T-helper 17 cell (primary cell): Measurements from ENCODE around the gene PDZRN3. TPM values are rescaled to one million over a fixed set of nuclear protein-coding genes. Genes with fewer than 3 reads are reported as not detected.

Experiments
- ATAC-seq: fragments of 150-1000 bp; cut with Tn5 transposase; 2 replicates; pipeline ENCODE4 v1.10.0; 2021; ENCODE audit warnings: mild to moderate bottlenecking, moderate library complexity
- DNase-seq, 3 donors: peaks; one replicate each; pipeline versions ENCODE4 v3.0.0 to v3.0.0-alpha.2; 2020 to 2021
- H3K9me3 ChIP-seq: one replicate; pipeline ENCODE4 v1.7.0; 2013; ENCODE audit warnings: low read length, mild to moderate bottlenecking; ENCODE audit not compliant: control insufficient read depth, poor library complexity, severe bottlenecking
- H3K27ac Mint-ChIP-seq: one replicate; pipeline ENCODE4 v1.8.0; 2022; ENCODE audit warnings: mild to moderate bottlenecking, moderate library complexity, mixed read lengths
- H3K27me3 Mint-ChIP-seq: one replicate; pipeline ENCODE4 v1.8.0; 2022; ENCODE audit warnings: mixed read lengths
- H3K36me3 Mint-ChIP-seq: one replicate; pipeline ENCODE4 v1.8.0; 2022; ENCODE audit warnings: low read depth, mixed read lengths
- H3K4me1 Mint-ChIP-seq: one replicate; pipeline ENCODE4 v1.8.0; 2022; ENCODE audit warnings: mild to moderate bottlenecking, mixed read lengths
- H3K4me3 Mint-ChIP-seq: one replicate; pipeline ENCODE4 v1.8.0; 2022; ENCODE audit warnings: mild to moderate bottlenecking, moderate library complexity, mixed read lengths
- total RNA-seq, 4 donors: library from RNA in 2 of 4; stranded (reverse) in 2 of 4; gene quantifications; one replicate each; pipeline ENCODE4 v1.2.3 and lab custom pipeline; 2022 to 2026

Gene PDZRN3
- total RNA-seq, 2 donors from 2014 or later: not detected

DNA sequence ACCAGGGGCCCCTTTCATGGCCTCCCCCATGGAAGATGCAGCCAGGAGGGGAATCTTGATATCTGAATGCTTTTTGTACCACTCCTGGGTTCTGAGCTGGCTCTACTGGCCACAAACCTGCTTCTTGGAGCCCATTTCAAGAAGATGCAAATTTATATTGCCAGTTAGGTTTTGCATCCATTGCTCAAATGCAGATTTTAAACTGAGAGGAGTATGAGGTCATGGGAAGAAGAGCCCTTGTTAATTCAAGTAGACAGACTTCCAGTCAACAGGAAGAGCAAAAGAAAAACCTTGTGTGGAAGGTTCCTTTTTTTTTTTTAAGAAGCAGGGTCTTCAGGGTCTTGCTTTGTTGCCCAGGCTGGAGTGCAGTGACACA is 133.5 kb downstream of the PDZRN3 start:
- no peaks in the 10 kb centered on the region for H3K9me3 ChIP-seq
- DNase-seq (no peak), ATAC-seq (no peak)
- Mint-ChIP-seq H3K27me3 (peaks cover 30% of the 10 kb centered on the region), H3K27ac (no peak overlapping the region), H3K36me3 (no peaks in the 10 kb centered on the region), H3K4me3 (no peak overlapping the region), H3K4me1 (no peaks in the 10 kb centered on the region)

DNA sequence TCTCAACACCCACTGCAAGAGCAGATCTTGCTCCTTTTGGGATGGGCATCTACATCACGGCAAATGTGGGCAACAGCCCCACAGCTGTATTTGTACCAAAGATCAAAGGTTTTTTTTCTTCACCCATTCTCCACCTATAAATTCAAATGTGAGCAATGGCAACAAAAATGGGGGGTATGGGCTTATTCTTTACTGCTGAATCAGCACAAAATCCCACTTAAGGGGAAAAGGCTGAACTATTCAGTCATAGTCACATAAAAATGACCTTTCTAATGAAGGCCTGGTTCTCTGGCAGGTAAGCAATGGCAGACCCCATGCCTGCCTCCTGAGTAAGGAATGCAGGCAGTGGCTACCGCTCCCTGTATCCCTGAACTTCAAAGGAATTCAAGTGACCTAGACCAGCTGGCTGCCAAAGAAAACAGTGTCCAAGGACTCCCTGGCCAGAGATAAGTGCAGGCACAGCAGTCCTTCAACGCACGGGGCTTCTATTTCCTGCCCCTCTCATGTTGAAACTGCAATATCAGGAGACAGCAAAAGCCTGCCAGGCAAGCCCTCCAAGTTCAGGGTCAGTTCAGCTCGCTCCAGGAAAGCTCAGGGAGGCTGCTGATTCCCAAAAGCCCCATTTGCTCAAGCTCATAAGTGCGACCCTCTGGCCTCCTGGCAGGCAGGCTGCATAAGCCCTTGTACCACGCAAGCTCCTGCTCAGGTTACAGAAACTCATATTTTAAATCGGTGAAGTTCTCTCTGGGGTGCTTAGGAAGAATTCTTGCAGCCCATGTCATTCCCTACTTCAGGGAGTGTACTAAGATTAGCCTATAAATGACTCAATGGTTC is 134.1 kb downstream of the PDZRN3 start:
- Mint-ChIP-seq H3K4me3 (no peak overlapping the region), H3K27ac (no peak overlapping the region), H3K4me1 (no peaks in the 10 kb centered on the region), H3K36me3 (no peaks in the 10 kb centered on the region), H3K27me3 (peaks cover 36% of the 10 kb centered on the region)
- H3K9me3 ChIP-seq: no peaks in the 10 kb centered on the region
- ATAC-seq: no peak
- DNase-seq: no peak

DNA sequence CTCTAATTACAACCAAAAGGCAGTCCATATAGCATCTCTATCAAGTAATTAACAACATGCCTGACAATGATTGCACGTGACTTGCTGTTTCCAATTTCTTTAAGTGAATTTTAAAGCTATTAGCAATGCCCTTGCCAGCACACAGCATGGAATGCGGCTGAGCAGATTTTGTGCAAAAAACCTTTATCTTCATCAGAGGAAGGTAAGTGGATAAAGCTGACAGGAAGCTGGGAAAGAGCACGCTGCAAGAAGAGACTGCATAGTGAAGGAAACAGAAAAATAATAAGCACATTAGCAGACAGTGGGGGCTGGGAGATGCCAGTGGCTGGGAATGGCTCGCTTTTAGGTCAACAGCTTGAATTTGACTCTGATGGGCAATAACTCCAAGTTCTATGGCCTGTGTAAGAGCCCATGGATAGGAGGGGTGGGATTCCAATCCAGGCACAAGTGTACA is 138.8 kb downstream of the PDZRN3 start:
- no peaks in the 10 kb centered on the region for H3K9me3 ChIP-seq
- no peak for DNase-seq
- no peak for ATAC-seq
- Mint-ChIP-seq H3K36me3 (no peaks in the 10 kb centered on the region), H3K27me3 (peaks cover 36% of the 10 kb centered on the region), H3K4me3 (no peak overlapping the region), H3K27ac (no peak overlapping the region), H3K4me1 (peaks cover 6% of the 10 kb centered on the region)

DNA sequence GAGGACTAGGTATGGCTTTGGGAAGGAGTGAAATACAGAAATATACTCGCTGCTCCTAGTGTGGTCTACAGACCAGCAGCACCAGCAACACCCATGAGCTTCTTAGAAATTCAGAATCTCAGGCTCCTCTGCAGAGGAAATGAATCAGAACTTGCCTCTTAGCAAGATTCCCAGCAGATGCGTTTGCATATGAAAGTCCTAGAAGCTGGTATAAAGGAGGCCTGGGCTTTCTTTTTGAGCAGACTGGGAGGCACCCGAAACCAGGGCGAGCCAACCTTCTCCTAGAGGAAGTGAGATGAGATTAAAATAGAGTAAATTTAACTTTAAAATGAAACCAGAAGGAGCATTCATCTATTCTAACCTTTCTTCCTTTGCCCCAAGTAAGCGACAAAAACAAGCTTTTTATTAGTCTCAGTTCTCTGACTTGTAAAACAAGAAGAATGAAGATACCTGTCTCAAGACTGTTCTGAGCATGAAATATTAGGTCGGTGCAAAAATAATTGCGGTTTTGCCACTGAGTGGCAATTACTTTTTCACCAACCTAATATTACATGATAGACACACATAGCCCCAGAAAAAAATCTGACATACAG is 140.0 kb downstream of the PDZRN3 start:
- Mint-ChIP-seq H3K27ac (no peak overlapping the region), H3K27me3 (peaks cover 28% of the 10 kb centered on the region), H3K4me3 (no peak overlapping the region), H3K36me3 (no peaks in the 10 kb centered on the region), H3K4me1 (peaks cover 6% of the 10 kb centered on the region)
- DNase-seq (no peak), ATAC-seq (no peak)
- H3K9me3 ChIP-seq: no peaks in the 10 kb centered on the region

DNA sequence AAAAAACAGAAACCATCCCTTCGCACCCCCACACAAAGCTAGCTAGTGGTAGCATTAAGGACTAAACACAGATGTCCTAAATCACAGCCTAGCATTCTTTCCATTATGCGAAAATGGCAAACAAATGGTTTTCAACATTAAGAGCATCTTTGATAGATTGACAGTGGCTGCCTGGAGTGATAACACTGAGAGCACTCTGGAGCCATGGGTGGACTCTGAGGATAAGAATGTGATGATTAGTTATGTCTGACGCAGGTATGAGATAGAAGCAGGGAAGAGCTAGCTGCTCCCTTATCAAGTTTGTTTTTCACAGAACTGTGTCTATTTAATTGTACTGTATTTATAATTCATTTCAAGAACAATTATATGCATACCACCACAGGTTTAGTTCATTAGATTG is 142.9 kb downstream of the PDZRN3 start:
- H3K9me3 ChIP-seq: peaks cover 4% of the 10 kb centered on the region
- DNase-seq (no peak), ATAC-seq (no peak)
- Mint-ChIP-seq H3K4me3 (no peak overlapping the region), H3K4me1 (peaks cover 6% of the 10 kb centered on the region), H3K27me3 (peaks cover 24% of the 10 kb centered on the region), H3K27ac (no peak overlapping the region), H3K36me3 (no peaks in the 10 kb centered on the region)

DNA sequence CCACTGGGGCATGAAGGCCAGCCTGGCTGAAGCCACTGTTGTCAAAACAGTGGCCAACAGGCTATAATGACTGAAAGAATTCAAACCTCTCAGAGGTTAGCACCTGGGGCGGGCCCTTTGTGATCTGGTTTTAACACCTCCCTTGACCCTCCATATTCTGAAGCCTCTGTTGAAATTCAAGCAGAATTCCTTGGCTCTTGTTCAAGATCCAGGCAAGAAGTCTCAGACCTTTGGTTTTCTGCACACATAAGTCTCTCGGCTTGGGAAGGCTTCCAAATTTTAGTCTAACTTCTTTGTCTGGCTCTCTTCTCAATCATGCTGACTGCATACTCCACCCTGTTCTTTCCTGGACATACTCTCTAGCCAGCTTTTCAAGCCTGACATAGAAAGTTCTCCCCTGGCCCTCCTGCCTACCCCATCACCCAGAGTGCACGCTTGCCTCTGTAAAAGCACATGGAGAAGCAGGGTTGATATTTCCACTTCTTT is 144.5 kb downstream of the PDZRN3 start:
- H3K27ac Mint-ChIP-seq: no peak overlapping the region
- H3K4me1 Mint-ChIP-seq: peaks cover 6% of the 10 kb centered on the region

DNA sequence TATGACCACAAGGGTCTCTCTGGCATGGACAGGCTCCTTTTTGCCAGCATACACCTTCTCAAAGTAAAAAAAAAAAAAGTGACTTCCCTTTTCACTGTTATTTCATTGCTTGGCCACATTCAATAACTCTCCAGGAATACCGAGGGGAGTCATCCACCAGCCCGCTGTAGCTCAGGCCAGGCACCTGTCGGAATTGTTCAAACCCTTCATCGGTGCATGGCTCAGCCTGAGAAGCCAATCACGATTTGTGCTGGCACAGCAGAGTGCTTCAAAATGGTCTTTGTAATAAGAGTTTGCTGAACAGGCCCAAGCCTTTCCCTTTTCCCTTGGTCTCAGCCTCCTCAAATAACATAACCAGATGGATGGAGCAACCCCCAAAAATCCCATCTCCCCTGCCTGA is 145.4 kb downstream of the PDZRN3 start:
- H3K9me3 ChIP-seq: peaks cover 4% of the 10 kb centered on the region
- Mint-ChIP-seq H3K27me3 (peaks cover 12% of the 10 kb centered on the region), H3K4me3 (no peak overlapping the region), H3K4me1 (peaks cover 5% of the 10 kb centered on the region), H3K36me3 (no peaks in the 10 kb centered on the region), H3K27ac (no peak overlapping the region)
- no peak for ATAC-seq
- no peak for DNase-seq

More for the DNA sequence above, 144.5 kb downstream of the PDZRN3 start:
- H3K9me3 ChIP-seq: peaks cover 4% of the 10 kb centered on the region
- no peak for DNase-seq
- no peak for ATAC-seq
- H3K4me3 Mint-ChIP-seq: no peak overlapping the region
- H3K36me3 Mint-ChIP-seq: no peaks in the 10 kb centered on the region
- H3K27me3 Mint-ChIP-seq: peaks cover 16% of the 10 kb centered on the region

DNA sequence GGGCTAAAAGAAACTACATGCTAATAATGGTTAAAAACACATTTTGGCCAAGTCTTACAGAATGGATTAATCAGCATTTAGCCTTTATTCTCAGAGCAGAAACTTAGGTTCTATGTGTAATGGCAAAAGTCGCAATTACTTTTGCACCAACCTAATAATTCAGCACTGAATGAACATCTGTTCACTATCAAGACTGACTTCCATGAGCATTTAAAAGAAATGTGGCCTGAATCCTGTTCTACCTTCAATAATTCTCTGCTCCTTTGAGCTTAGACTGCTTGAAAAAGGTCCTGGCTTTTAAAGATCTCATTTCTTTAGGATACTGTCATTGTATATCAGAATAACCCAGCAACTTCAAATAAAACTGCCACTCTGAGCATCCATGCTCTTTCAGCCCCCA is 145.9 kb downstream of the PDZRN3 start:
- DNase-seq: no peak
- Mint-ChIP-seq H3K36me3 (no peaks in the 10 kb centered on the region), H3K4me3 (no peak overlapping the region), H3K4me1 (no peaks in the 10 kb centered on the region), H3K27me3 (peaks cover 7% of the 10 kb centered on the region), H3K27ac (no peak overlapping the region)
- H3K9me3 ChIP-seq: peaks cover 4% of the 10 kb centered on the region
- ATAC-seq: no peak

DNA sequence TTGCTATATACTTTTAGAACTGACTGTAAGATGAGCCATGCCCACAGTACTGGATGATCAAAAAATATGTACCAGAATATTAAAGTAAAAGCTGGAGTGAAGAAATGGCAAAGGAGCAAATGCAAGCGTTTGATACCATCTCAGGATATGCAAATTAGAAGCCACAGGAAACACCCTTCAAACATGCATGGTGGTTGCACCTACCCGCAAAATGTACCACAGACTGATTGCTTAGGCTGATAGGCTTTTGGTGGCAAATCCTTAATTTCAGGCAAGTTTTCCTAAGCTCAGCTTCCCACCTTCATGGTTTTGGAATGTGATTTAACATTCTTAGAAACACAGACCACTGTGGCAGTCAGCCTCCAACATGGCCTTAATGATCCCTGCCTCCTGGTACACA is 149.0 kb downstream of the PDZRN3 start:
- peaks cover 4% of the 10 kb centered on the region for H3K9me3 ChIP-seq
- Mint-ChIP-seq H3K4me3 (no peak overlapping the region), H3K27ac (no peak overlapping the region), H3K27me3 (peaks cover 5% of the 10 kb centered on the region), H3K36me3 (no peaks in the 10 kb centered on the region), H3K4me1 (no peaks in the 10 kb centered on the region)
- DNase-seq (no peak), ATAC-seq (no peak)

DNA sequence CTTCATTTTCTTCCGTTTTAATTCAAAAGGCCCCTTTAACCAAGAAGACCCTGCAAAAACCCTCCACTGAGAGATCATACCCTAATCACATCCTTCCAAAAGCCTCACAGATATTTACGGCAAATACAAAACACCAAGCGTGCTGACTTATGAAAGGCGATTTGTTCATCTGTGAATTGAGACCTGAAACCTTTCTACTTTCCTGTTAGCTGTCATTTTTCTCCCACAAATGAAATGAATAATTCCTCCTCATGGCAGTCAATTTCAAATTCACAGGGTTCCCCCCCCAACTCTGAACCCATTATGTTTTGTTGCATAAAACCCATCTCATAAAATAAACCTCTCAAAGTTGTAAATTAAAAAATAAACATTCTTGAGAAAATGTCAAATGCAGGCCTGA is 149.6 kb downstream of the PDZRN3 start:
- Mint-ChIP-seq H3K27ac (no peak overlapping the region), H3K4me3 (no peak overlapping the region), H3K4me1 (no peaks in the 10 kb centered on the region), H3K27me3 (peaks cover 5% of the 10 kb centered on the region), H3K36me3 (no peaks in the 10 kb centered on the region)
- ATAC-seq (no peak), DNase-seq (no peak)
- peaks cover 4% of the 10 kb centered on the region for H3K9me3 ChIP-seq

DNA sequence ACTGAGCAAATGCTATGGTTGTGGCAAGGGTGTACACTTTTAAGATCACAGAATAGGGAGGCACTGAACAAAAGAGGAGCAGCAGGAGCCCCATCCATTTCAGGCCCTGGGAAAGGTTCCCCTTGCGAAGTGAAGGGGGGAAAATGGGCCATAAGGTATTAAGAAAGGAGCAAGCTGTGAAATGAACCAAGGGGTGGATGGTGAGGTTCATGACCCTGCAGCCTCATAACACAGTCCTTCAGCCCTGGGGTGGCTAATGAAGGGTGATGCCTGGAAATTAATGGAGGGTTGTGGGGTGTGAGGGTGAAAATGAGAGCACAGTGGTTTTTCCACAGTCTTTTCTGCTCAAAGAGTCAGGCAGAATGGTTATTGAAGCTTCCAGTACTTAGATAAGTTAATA is 150.1 kb downstream of the PDZRN3 start:
- DNase-seq (no peak), ATAC-seq (no peak)
- Mint-ChIP-seq H3K36me3 (no peaks in the 10 kb centered on the region), H3K27me3 (peaks cover 5% of the 10 kb centered on the region), H3K4me1 (no peaks in the 10 kb centered on the region), H3K27ac (no peak overlapping the region), H3K4me3 (no peak overlapping the region)
- H3K9me3 ChIP-seq: peaks cover 4% of the 10 kb centered on the region

DNA sequence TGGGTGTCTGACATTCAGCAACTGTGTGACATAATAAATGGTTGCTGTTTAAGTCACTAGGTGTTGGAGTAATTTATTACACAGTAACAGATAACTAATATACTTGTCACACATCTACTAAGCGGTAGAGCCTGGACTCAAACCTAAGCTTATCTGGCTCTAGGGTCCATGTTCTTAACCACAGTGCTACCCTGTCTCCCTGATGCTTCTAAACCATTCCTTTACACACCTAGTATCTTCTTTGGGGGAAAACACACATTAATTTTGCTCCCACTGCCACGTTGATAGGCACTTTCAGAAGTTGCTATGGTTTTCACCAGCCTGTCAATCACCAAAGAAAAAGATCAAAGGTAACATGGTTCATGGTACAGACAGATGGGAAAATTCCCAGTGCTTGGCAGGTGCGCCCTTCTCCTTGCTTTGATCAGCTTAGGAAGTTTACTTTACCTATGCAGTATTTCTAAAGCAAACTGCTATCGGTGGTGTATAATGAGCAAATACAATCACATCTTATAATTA is 150.8 kb downstream of the PDZRN3 start:
- no peak for ATAC-seq

DNA sequence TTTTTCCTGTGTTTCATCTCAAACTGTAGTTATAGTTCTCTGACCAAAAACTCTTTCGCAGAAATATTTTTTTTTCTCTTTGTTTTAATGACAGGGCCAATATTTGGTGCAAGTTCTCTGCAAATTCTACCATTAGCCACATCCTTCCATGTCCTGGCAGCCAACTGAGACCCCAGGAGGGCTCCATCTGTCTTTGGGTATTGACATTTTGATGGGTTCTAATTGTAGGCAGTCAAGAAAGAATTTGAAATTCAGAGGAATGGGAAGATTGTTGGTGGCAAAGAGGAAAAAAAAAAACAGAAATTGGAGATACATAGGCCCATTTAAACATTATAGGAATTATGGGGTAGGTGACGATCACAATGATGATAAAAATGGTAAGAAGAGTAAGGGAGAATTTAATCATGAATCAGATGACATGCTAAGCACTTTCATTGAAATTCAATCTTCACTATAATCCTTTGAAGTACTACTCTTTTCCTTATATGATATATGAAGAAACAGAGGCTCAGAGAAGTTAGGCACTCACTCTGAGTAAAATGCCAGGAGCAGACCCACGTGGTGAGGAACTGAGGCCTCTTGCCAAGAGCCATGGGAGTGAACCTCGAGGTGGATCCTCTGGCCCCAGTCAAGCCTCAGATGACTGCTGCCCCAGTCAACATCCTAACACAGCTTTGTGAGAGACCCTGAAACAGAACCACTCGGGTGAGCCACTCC is 151.4 kb downstream of the PDZRN3 start:
- ATAC-seq (no peak), DNase-seq (no peak)
- Mint-ChIP-seq H3K36me3 (no peaks in the 10 kb centered on the region), H3K4me3 (no peak overlapping the region), H3K4me1 (no peaks in the 10 kb centered on the region), H3K27ac (no peak overlapping the region), H3K27me3 (peaks cover 5% of the 10 kb centered on the region)
- H3K9me3 ChIP-seq: peaks cover 4% of the 10 kb centered on the region

More for the DNA sequence above, 150.8 kb downstream of the PDZRN3 start:
- Mint-ChIP-seq H3K36me3 (no peaks in the 10 kb centered on the region), H3K27me3 (peaks cover 5% of the 10 kb centered on the region), H3K27ac (no peak overlapping the region), H3K4me1 (no peaks in the 10 kb centered on the region), H3K4me3 (no peak overlapping the region)
- H3K9me3 ChIP-seq: peaks cover 4% of the 10 kb centered on the region
- no peak for DNase-seq
